ENCODE data around the gene GPRIN2. TPM values are rescaled to one million over a fixed set of nuclear protein-coding genes. Genes with fewer than 3 reads are reported as not detected.

GPRIN2 gene
- total RNA-seq, 3 donors from 2014 or later (not counting 1 experiment from before 2014, with no cell fraction given), result not detected

GRCh38 chr10:46548498-46549090 is 7.9 kb downstream of the GPRIN2 start:
- Mint-ChIP-seq H3K36me3 (no peaks in the 10 kb centered on the region), H3K27ac (no peak overlapping the region), H3K4me3 (no peak overlapping the region), H3K27me3 (ENCODE audit: low read depth in 2 of 2) (peaks cover 0 to 5% of the 10 kb centered on the region in 2 donors), H3K9me3 (no peaks in the 10 kb centered on the region), H3K4me1 (no peaks in the 10 kb centered on the region)
- Histone ChIP-seq H3K4me3 (ENCODE audit: low read length) (no peak overlapping the region), H3K27ac (ENCODE audit: low read length) (no peak overlapping the region), H3K4me1 (ENCODE audit: control insufficient read depth, insufficient read depth, low read length) (no peaks in the 10 kb centered on the region), H3K27me3 (ENCODE audit: control insufficient read depth, insufficient read depth, low read length) (no peaks in the 10 kb centered on the region), H3K36me3 (ENCODE audit: control insufficient read depth, insufficient read depth, low read length) (no peaks in the 10 kb centered on the region), H3K9me3 (ENCODE audit: control insufficient read depth, insufficient read depth, low read length) (no peaks in the 10 kb centered on the region)
- 79% methylated on average over 7 of the region's 7 CpGs for WGBS (ENCODE audit: insufficient coverage)
- no peak for TF ChIP-seq CTCF (IDR thresholded peaks at IDR 0.05)
- intact Hi-C loops (cut with micrococcal nuclease), result no loop called here
- no peak for ATAC-seq
- peak in 1 of 2 donors; percentile 12 for DNase-seq

- no peak overlapping the region for H3K27ac Mint-ChIP-seq
- intact Hi-C loops (cut with micrococcal nuclease), result no loop called here
- no peaks in the 10 kb centered on the region for H3K4me1 Mint-ChIP-seq
- DNase-seq (peak in 1 of 2 donors; percentile 11), ATAC-seq (no peak)
- H3K36me3 ChIP-seq (ENCODE audit: control insufficient read depth, insufficient read depth, low read length), result no peaks in the 10 kb centered on the region
- no peaks in the 10 kb centered on the region for H3K9me3 Mint-ChIP-seq
- 63% methylated on average over 11 of the region's 11 CpGs for WGBS (ENCODE audit: insufficient coverage)
- H3K9me3 ChIP-seq (ENCODE audit: control insufficient read depth, insufficient read depth, low read length), result no peaks in the 10 kb centered on the region
- H3K36me3 Mint-ChIP-seq, result no peaks in the 10 kb centered on the region
- TF ChIP-seq CTCF (IDR thresholded peaks at IDR 0.05), result no peak
- peaks cover 4 to 5% of the 10 kb centered on the region in 2 donors for H3K27me3 Mint-ChIP-seq (ENCODE audit: low read depth in 2 of 2)
- no peak overlapping the region for H3K4me3 Mint-ChIP-seq
- no peak overlapping the region for H3K4me3 ChIP-seq (ENCODE audit: low read length)
- no peaks in the 10 kb centered on the region for H3K27me3 ChIP-seq (ENCODE audit: control insufficient read depth, insufficient read depth, low read length)
- H3K27ac ChIP-seq (ENCODE audit: low read length), result no peak overlapping the region
- H3K4me1 ChIP-seq (ENCODE audit: control insufficient read depth, insufficient read depth, low read length), result no peaks in the 10 kb centered on the region
Measured at GRCh38 chr10:46547541-46548497, 8.6 kb downstream of the GPRIN2 start.

DNA sequence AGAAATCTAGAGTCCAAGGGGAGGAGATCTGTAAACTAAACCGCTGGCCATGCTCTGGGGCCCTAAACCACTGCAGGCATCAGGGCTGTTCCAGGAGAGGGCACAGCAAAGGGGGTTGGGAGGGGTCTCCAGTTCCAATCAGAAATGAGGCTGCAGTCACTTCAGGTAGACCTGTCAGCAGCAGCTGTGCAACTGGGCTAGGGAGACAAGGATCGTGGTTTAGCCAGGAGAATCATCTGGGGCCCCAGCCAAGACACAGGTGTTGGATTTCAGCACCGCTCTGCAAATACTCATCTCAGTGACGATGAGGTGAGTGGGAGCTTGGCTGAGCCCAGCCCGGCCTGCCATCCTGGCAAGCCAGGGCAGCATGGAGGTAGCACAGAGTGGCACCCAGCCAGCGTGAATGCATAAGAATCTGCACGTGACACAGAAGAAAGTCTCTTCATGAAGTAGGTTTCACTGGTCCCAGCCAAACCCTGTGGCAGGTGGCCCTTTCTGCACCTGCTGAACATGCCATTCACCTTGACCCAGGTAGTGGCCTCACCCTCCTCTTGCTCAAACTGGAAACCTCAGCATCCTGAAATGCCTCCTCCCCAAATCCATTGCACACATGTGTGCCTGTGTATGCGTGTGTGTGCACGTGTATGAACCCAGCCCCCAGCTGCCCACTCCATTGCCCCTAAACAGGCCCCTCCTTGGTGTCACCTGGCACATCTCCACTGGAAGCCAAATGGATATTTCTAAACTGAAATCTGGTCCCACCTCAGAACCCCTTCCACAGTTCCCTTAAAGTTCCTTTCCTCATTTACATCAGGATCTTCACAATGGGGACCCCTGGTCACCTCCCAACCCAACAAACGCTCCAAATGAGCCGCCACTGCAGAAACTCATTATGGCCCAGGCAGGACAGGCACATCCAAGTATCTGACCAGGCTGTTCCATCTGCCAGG is 9.6 kb downstream of the GPRIN2 start:
- no peak overlapping the region for H3K4me3 ChIP-seq (ENCODE audit: low read length)
- H3K36me3 ChIP-seq (ENCODE audit: control insufficient read depth, insufficient read depth, low read length), result no peaks in the 10 kb centered on the region
- intact Hi-C loops (cut with micrococcal nuclease), result no loop called here
- Mint-ChIP-seq H3K4me3 (no peak overlapping the region), H3K27ac (no peak overlapping the region), H3K27me3 (ENCODE audit: low read depth in 2 of 2) (peaks cover 4 to 13% of the 10 kb centered on the region in 2 donors), H3K4me1 (peaks cover 0 to 4% of the 10 kb centered on the region in 2 donors), H3K36me3 (no peaks in the 10 kb centered on the region), H3K9me3 (no peaks in the 10 kb centered on the region)
- no peaks in the 10 kb centered on the region for H3K27me3 ChIP-seq (ENCODE audit: control insufficient read depth, insufficient read depth, low read length)
- peak in 1 of 2 donors; percentile 11 for DNase-seq
- no peaks in the 10 kb centered on the region for H3K4me1 ChIP-seq (ENCODE audit: control insufficient read depth, insufficient read depth, low read length)
- 77% methylated on average over 11 of the region's 11 CpGs for WGBS (ENCODE audit: insufficient coverage)
- no peak for ATAC-seq
- TF ChIP-seq CTCF (IDR thresholded peaks at IDR 0.05), result no peak
- H3K9me3 ChIP-seq (ENCODE audit: control insufficient read depth, insufficient read depth, low read length), result no peaks in the 10 kb centered on the region
- H3K27ac ChIP-seq (ENCODE audit: low read length), result no peak overlapping the region
